GM13977 (cell line): Measurements from ENCODE around the gene MBD3.

Source experiments
- DNase-seq: peaks from one replicate; pipeline ENCODE4 v3.0.0; 2012; ENCODE audit warnings: low spot score
- in situ Hi-C: fragments of 300-500 bp; cut with MboI; formaldehyde crosslinking; loops from one replicate; pipeline ENCODE4 v1.12.0; 2022; ENCODE audit warnings: low sequenced_read_pairs, low pct_unique_long_range_greater_than_20kb, mixed read lengths, inconsistent platforms; ENCODE audit not compliant: unreplicated experiment
- TF ChIP-seq, protein P1 (sequence below): IDR thresholded peaks from 2 replicates; pipeline ENCODE4 v1.5.1; 2012; ENCODE audit warnings: mild to moderate bottlenecking, control low read depth; ENCODE audit not compliant: insufficient read depth; ENCODE audit errors: extremely low read depth, missing control alignments

Gene MBD3

DNA sequence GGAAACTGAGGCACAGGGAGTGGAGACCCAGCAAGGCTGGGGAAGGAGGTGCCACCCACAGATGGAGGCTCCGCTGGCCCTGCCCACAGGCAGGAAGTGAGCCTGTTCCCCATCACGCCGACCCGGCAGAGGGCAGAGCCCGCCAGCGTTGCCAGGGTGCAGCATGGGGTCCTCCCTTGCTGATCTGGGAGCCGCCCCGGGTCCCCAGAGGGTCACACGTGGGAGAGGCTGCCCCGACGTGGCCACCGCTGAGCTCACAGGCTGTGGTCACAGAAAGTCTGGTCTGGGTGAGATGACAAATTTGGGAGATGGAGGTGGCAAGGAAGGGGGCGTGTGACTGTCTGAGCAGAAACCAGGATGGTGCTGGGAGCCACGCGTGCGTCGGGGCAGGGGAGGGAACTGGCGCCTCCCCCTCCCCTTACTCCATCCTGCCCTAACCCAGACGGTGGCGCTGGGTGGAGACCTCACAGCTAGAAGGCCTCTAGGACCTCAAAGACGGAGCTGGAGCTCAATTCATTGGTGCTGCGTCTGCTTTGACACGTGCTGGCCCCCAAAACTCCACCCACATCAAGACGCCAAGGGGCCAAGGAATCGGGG, 32.3 kb downstream of the MBD3 start:
- DNase-seq: no peak
- TF ChIP-seq, protein P1, sequence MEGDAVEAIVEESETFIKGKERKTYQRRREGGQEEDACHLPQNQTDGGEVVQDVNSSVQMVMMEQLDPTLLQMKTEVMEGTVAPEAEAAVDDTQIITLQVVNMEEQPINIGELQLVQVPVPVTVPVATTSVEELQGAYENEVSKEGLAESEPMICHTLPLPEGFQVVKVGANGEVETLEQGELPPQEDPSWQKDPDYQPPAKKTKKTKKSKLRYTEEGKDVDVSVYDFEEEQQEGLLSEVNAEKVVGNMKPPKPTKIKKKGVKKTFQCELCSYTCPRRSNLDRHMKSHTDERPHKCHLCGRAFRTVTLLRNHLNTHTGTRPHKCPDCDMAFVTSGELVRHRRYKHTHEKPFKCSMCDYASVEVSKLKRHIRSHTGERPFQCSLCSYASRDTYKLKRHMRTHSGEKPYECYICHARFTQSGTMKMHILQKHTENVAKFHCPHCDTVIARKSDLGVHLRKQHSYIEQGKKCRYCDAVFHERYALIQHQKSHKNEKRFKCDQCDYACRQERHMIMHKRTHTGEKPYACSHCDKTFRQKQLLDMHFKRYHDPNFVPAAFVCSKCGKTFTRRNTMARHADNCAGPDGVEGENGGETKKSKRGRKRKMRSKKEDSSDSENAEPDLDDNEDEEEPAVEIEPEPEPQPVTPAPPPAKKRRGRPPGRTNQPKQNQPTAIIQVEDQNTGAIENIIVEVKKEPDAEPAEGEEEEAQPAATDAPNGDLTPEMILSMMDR: no peak
- in situ Hi-C loops: no loop called here

DNA sequence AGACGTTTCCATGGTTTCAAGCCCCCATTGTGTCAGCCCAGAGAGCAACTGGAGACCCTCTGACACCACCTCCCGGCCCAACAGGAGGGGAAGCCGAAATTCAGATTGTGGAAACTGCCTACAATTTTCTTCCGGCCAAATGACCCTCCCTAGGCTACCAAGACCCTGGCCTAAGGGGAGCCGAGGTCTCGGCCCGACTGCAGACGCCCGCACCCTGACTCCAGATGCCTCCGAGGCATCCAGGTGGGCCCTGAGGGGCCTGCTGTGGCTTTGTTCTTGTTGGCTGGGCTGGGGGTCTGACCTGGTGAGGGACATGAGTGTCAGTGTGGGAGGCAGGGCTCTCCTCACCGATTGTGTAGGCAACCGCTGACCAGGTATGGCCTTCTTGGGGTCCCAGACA, 34.1 kb downstream of the MBD3 start:
- TF ChIP-seq, protein P1: no peak
- no peak for DNase-seq
- in situ Hi-C loops: no loop called here

DNA sequence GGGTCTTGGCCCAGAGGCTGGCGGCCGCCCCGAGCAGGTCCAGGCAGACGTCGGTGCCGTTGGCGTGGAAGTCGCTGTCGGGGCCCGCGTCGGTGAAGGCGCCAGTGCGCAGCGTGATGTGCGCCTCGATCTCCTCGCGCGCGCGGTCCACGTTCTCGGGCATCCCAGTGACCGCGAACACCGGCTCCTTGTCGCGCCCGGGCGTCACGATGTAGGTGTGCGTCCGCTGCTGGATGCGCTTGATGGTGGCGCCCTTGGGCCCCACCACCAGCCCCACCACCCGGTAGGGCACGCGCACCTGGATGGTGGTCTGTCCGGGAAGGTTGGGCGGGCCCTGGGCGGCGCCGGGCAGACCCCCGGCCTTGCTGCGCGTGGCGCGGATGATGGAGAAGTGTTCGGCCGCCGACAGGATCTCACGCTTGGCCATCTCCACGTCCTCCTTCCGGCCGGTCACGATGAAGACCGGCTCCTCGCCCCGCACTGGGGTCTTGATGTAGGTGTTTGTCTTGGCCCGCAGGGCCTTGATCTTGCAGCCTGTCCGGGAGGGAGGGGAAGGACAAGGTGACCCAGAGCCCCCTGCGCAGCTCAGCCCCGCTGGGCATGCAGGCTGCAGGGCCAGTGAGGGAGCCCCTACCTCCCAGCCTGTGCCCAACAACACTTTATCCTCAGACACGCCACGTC, 36.1 kb downstream of the MBD3 start:
- TF ChIP-seq, protein P1: no peak
- in situ Hi-C loops: no loop called here
- DNase-seq: no peak

DNA sequence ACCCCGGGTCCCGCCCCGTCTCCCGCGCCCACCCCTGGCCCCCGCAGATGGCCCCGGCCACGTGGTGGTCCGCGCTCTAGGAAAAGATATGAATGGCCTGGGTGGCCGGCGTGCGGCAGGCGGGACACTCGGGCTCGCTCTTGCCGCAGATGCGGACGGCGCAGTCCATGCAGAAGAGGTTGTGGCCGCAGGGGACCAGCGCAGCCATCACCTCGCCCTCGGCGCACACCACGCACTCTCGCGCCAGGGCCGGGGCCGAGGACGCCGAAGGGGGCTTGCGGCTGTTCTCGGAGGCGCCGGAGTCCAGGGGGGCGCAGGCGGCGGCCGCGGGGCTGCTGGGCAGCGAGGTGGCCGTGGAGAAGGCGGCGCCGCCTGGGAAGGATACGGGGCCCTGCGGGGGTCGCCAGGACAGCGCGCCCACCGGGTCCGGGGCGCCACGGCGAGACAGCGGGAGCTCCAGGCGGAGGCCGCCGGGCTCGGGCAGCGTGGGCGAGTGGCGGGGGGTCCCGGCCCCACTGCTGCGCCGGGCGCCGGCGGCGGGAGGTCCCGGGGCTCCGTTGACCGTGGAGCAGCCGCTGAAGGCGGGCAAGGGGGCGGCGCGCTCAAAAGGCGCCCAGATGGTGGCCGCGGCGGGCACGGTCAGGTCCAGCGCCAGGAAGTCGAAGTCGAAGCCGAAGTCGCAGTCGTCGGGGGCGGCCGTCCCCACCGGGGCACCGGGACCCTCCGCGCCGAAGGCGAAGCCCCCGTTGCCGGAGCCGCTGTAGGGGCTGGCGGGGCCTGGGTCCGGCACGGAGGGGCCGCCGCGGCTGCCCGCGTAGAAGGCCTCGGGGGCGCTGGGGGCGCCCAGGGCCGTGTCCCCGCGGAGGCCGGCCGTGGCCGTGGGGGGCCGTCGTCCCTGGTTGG, 36.9 kb downstream of the MBD3 start:
- in situ Hi-C loops: no loop called here
- DNase-seq: no peak
- TF ChIP-seq, protein P1: no peak

DNA sequence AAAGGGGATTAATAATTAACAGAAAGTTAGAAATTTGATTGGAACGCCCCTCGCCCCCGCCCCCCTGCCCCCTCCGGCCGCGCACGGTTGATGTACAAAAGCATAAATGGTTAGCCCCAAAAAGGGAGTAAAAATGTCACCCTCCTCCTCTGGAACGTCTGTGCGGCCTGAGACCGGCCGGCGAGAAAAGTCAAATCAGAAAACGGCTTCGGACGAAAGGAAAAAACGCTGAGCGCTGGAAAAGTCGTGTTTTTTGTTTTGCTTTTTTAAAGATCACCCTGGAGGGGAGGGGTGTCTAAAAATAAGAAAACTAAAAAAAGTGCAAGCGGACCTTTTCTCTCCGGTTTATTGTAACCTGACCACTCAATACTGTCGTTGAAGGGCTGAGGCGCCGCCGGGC, 37.7 kb downstream of the MBD3 start:
- TF ChIP-seq, protein P1: no peak
- in situ Hi-C loops: no loop called here
- no peak for DNase-seq

DNA sequence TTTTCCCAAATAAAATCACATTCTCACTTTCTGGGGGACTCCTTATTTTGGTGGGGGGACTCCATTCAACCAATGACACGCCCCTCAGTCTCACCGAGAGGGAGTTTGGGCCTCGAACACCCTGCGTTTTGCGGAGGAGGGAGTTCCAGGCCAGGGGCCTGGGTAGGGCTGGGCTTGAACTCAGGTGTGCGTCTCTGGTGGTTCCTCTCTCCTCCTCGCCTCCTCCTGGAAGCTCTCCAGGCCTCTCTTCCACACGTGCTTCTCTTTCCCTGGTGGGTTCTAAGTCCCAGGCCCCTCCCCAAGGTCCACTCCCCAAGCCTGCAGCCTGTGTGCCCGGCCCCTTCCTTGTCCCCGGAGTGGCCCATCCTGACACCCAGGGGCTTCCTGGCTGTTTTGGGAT, 39.2 kb downstream of the MBD3 start:
- TF ChIP-seq, protein P1: no peak
- no peak for DNase-seq
- in situ Hi-C loops: no loop called here
